BLaER1 (cell line): ENCODE results near the gene RAB24.

ENCODE experiments used
- H3K27ac ChIP-seq: shearing (Covaris generic); formaldehyde crosslinking; 2 replicates; pipeline ENCODE4 v1.8.1; 2022
- H3K27me3 ChIP-seq: shearing (Covaris generic); formaldehyde crosslinking; 2 replicates; pipeline ENCODE4 v1.8.1; 2022
- H3K36me3 ChIP-seq: shearing (Covaris generic); formaldehyde crosslinking; 2 replicates; pipeline ENCODE4 v1.8.1; 2022
- H3K4me1 ChIP-seq: shearing (Covaris generic); formaldehyde crosslinking; 2 replicates; pipeline ENCODE4 v1.8.1; 2022
- H3K4me2 ChIP-seq: shearing (Covaris generic); formaldehyde crosslinking; 2 replicates; pipeline ENCODE4 v1.8.1; 2022
- H3K4me3 ChIP-seq: shearing (Covaris generic); formaldehyde crosslinking; 2 replicates; pipeline ENCODE4 v1.8.1; 2022
- H3K9ac ChIP-seq: shearing (Covaris generic); formaldehyde crosslinking; 2 replicates; pipeline ENCODE4 v1.8.1; 2022
- H3K9me3 ChIP-seq: shearing (Covaris generic); formaldehyde crosslinking; 2 replicates; pipeline ENCODE4 v1.8.1; 2022
- H4K20me1 ChIP-seq: shearing (Covaris generic); formaldehyde crosslinking; 2 replicates; pipeline ENCODE4 v1.8.1; 2022
- Cebpa-rat ChIP-seq: shearing (Covaris generic); IDR thresholded peaks from 2 replicates; pipeline ENCODE4 v1.8.1; 2022

RAB24 gene

GRCh38 chr5:177295924-177296323 lies 7.6 kb downstream of the RAB24 start:
- peaks cover 76% of the 10 kb centered on the region for H3K36me3 ChIP-seq
- peak overlapping the region; percentile 100 for H3K4me2 ChIP-seq

GRCh38 chr5:177294632-177295031 lies 8.9 kb downstream of the RAB24 start:
- Histone ChIP-seq H3K36me3 (peaks cover 88% of the 10 kb centered on the region), H3K27me3 (no peaks in the 10 kb centered on the region), H3K4me1 (peaks cover 55% of the 10 kb centered on the region), H3K4me2 (peak overlapping the region; percentile 100), H3K4me3 (no peak overlapping the region), H4K20me1 (peaks cover 28% of the 10 kb centered on the region), H3K9ac (peak overlapping the region; percentile 23; the same call in 1 of the 2 replicates), H3K27ac (peak overlapping the region; percentile 48; the same call in 1 of the 2 replicates), H3K9me3 (no peaks in the 10 kb centered on the region)
- TF ChIP-seq Cebpa-rat: no peak

More at GRCh38 chr5:177295924-177296323, 7.6 kb downstream of the RAB24 start:
- Histone ChIP-seq H3K9ac (peak overlapping the region; percentile 49), H3K27ac (peak overlapping the region; percentile 61), H3K27me3 (no peaks in the 10 kb centered on the region), H3K4me1 (peaks cover 68% of the 10 kb centered on the region), H4K20me1 (peaks cover 36% of the 10 kb centered on the region), H3K4me3 (peak overlapping the region; percentile 8; the same call in 1 of the 2 replicates), H3K9me3 (no peaks in the 10 kb centered on the region)
- no peak for TF ChIP-seq Cebpa-rat

GRCh38 chr5:177293819-177294581 lies 9.5 kb downstream of the RAB24 start:
- no peaks in the 10 kb centered on the region for H3K27me3 ChIP-seq
- 0 out of 2 replicates have a peak overlapping the region, but pooled peaks have one; percentile 48 for H3K27ac ChIP-seq
- peaks cover 49% of the 10 kb centered on the region for H3K4me1 ChIP-seq
- TF ChIP-seq Cebpa-rat: no peak
- peaks cover 91% of the 10 kb centered on the region for H3K36me3 ChIP-seq
- H3K9ac ChIP-seq: no peak overlapping the region
- H4K20me1 ChIP-seq: peaks cover 22% of the 10 kb centered on the region
- H3K4me2 ChIP-seq: no peak overlapping the region
- no peak overlapping the region for H3K4me3 ChIP-seq
- no peaks in the 10 kb centered on the region for H3K9me3 ChIP-seq

GRCh38 chr5:177291735-177292134 lies 11.8 kb downstream of the RAB24 start:
- Histone ChIP-seq H3K9me3 (no peaks in the 10 kb centered on the region), H3K27ac (no peak overlapping the region), H3K4me1 (peaks cover 26% of the 10 kb centered on the region), H3K27me3 (no peaks in the 10 kb centered on the region), H3K9ac (no peak overlapping the region), H3K36me3 (peaks cover 97% of the 10 kb centered on the region), H3K4me2 (no peak overlapping the region), H3K4me3 (no peak overlapping the region), H4K20me1 (peaks cover 10% of the 10 kb centered on the region; the same call in 1 of the 2 replicates)
- no peak for TF ChIP-seq Cebpa-rat

- Histone ChIP-seq H3K36me3 (peaks cover 97% of the 10 kb centered on the region), H3K27ac (no peak overlapping the region), H3K9ac (no peak overlapping the region), H3K27me3 (no peaks in the 10 kb centered on the region), H3K4me2 (no peak overlapping the region), H3K4me1 (peaks cover 19% of the 10 kb centered on the region), H3K9me3 (no peaks in the 10 kb centered on the region), H4K20me1 (peaks cover 6% of the 10 kb centered on the region; the same call in 1 of the 2 replicates), H3K4me3 (no peak overlapping the region)
- no peak for TF ChIP-seq Cebpa-rat
These were observed 12.5 kb downstream of the RAB24 start for GRCh38 chr5:177290816-177291596.

- peaks cover 98% of the 10 kb centered on the region for H3K36me3 ChIP-seq
- no peak overlapping the region for H3K27ac ChIP-seq
- no peak overlapping the region for H3K4me3 ChIP-seq
- no peak for TF ChIP-seq Cebpa-rat
- no peaks in the 10 kb centered on the region for H3K4me1 ChIP-seq
- no peak overlapping the region for H3K9ac ChIP-seq
- H4K20me1 ChIP-seq: 0 out of 2 replicates have a peak, but pooled peaks cover 6% of the 10 kb centered on the region
- H3K9me3 ChIP-seq: no peaks in the 10 kb centered on the region
- no peaks in the 10 kb centered on the region for H3K27me3 ChIP-seq
- H3K4me2 ChIP-seq: no peak overlapping the region
These were observed 15.3 kb downstream of the RAB24 start for GRCh38 chr5:177288191-177288590.

GRCh38 chr5:177276886-177277285 lies 26.6 kb downstream of the RAB24 start:
- H3K9me3 ChIP-seq: no peaks in the 10 kb centered on the region
- no peak overlapping the region for H3K27ac ChIP-seq
- TF ChIP-seq Cebpa-rat: no peak
- no peaks in the 10 kb centered on the region for H3K27me3 ChIP-seq
- no peak overlapping the region for H3K4me3 ChIP-seq
- peaks cover 96% of the 10 kb centered on the region for H3K36me3 ChIP-seq
- H3K4me2 ChIP-seq: no peak overlapping the region
- no peaks in the 10 kb centered on the region for H3K4me1 ChIP-seq
- H3K9ac ChIP-seq: no peak overlapping the region
- H4K20me1 ChIP-seq: peaks cover 4% of the 10 kb centered on the region; the same call in 1 of the 2 replicates

GRCh38 chr5:177275883-177276282 lies 27.6 kb downstream of the RAB24 start:
- H3K27me3 ChIP-seq: no peaks in the 10 kb centered on the region
- H3K9me3 ChIP-seq: no peaks in the 10 kb centered on the region
- H3K27ac ChIP-seq: no peak overlapping the region
- H3K4me2 ChIP-seq: no peak overlapping the region
- peaks cover 96% of the 10 kb centered on the region for H3K36me3 ChIP-seq
- no peak overlapping the region for H3K9ac ChIP-seq
- no peaks in the 10 kb centered on the region for H3K4me1 ChIP-seq
- H3K4me3 ChIP-seq: no peak overlapping the region
- no peak for TF ChIP-seq Cebpa-rat
- H4K20me1 ChIP-seq: no peaks in the 10 kb centered on the region

- no peaks in the 10 kb centered on the region for H3K27me3 ChIP-seq
- H3K4me2 ChIP-seq: no peak overlapping the region
- no peak overlapping the region for H3K9ac ChIP-seq
- H3K4me1 ChIP-seq: no peaks in the 10 kb centered on the region
- H3K27ac ChIP-seq: no peak overlapping the region
- TF ChIP-seq Cebpa-rat: no peak
- no peak overlapping the region for H3K4me3 ChIP-seq
- no peaks in the 10 kb centered on the region for H3K9me3 ChIP-seq
- no peaks in the 10 kb centered on the region for H4K20me1 ChIP-seq
- H3K36me3 ChIP-seq: peaks cover 97% of the 10 kb centered on the region
These were observed 32.4 kb downstream of the RAB24 start for GRCh38 chr5:177271113-177271512.

GRCh38 chr5:177270653-177271052 lies 32.9 kb downstream of the RAB24 start:
- peaks cover 97% of the 10 kb centered on the region for H3K36me3 ChIP-seq
- H3K9ac ChIP-seq: no peak overlapping the region
- no peak overlapping the region for H3K4me3 ChIP-seq
- H3K27me3 ChIP-seq: no peaks in the 10 kb centered on the region
- no peak overlapping the region for H3K27ac ChIP-seq
- H3K4me1 ChIP-seq: no peaks in the 10 kb centered on the region
- H3K4me2 ChIP-seq: no peak overlapping the region
- TF ChIP-seq Cebpa-rat: no peak
- H4K20me1 ChIP-seq: no peaks in the 10 kb centered on the region
- no peaks in the 10 kb centered on the region for H3K9me3 ChIP-seq
